ENCODE measurements around the gene DTNA.
A peak's percentile ranks its signal among the peaks of the same experiment; 100 is the strongest.

The DTNA gene

GRCh38 chr18:34795070-34795732 lies 85.1 kb downstream of the DTNA start:
- Histone ChIP-seq H3K27me3 (ENCODE audit: low read depth, low read length) (no peaks in the 10 kb centered on the region), H3K36me3 (ENCODE audit: control insufficient read depth in 1 of 2, insufficient read depth in 2 of 2, low read length in 2 of 2) (no peaks in the 10 kb centered on the region), H3K9me3 (ENCODE audit: control insufficient read depth in 1 of 2, low read length in 2 of 2) (no peaks in the 10 kb centered on the region), H3K4me3 (ENCODE audit: low read depth in 1 of 2, low read length in 2 of 2) (no peak overlapping the region), H3K27ac (ENCODE audit: low read length) (peak overlapping the region; percentile 22), H3K4me1 (ENCODE audit: control insufficient read depth in 1 of 2, insufficient read depth in 2 of 2, low read length in 2 of 2) (peaks cover 0 to 14% of the 10 kb centered on the region in 2 donors)

- Histone ChIP-seq H3K4me3 (ENCODE audit: low read depth in 1 of 2, low read length in 2 of 2) (no peak overlapping the region), H3K4me1 (ENCODE audit: control insufficient read depth in 1 of 2, insufficient read depth in 2 of 2, low read length in 2 of 2) (peaks cover 0 to 14% of the 10 kb centered on the region in 2 donors), H3K36me3 (ENCODE audit: control insufficient read depth in 1 of 2, insufficient read depth in 2 of 2, low read length in 2 of 2) (no peaks in the 10 kb centered on the region), H3K9me3 (ENCODE audit: control insufficient read depth in 1 of 2, low read length in 2 of 2) (no peaks in the 10 kb centered on the region), H3K27me3 (ENCODE audit: low read depth, low read length) (no peaks in the 10 kb centered on the region), H3K27ac (ENCODE audit: low read length) (no peak overlapping the region)
Measured at GRCh38 chr18:34796035-34796657, 86.0 kb downstream of the DTNA start.

GRCh38 chr18:34799291-34799690 lies 89.2 kb downstream of the DTNA start:
- Histone ChIP-seq H3K4me3 (ENCODE audit: low read depth in 1 of 2, low read length in 2 of 2) (no peak overlapping the region), H3K9me3 (ENCODE audit: control insufficient read depth in 1 of 2, low read length in 2 of 2) (no peaks in the 10 kb centered on the region), H3K4me1 (ENCODE audit: control insufficient read depth in 1 of 2, insufficient read depth in 2 of 2, low read length in 2 of 2) (peaks cover 0 to 20% of the 10 kb centered on the region in 2 donors), H3K36me3 (ENCODE audit: control insufficient read depth in 1 of 2, insufficient read depth in 2 of 2, low read length in 2 of 2) (no peaks in the 10 kb centered on the region), H3K27me3 (ENCODE audit: low read depth, low read length) (no peaks in the 10 kb centered on the region), H3K27ac (ENCODE audit: low read length) (no peak overlapping the region)

- Histone ChIP-seq H3K27me3 (ENCODE audit: low read depth, low read length) (no peaks in the 10 kb centered on the region), H3K27ac (ENCODE audit: low read length) (no peak overlapping the region), H3K4me1 (ENCODE audit: control insufficient read depth in 1 of 2, insufficient read depth in 2 of 2, low read length in 2 of 2) (peaks cover 0 to 16% of the 10 kb centered on the region in 2 donors), H3K4me3 (ENCODE audit: low read depth in 1 of 2, low read length in 2 of 2) (no peak overlapping the region), H3K36me3 (ENCODE audit: control insufficient read depth in 1 of 2, insufficient read depth in 2 of 2, low read length in 2 of 2) (no peaks in the 10 kb centered on the region), H3K9me3 (ENCODE audit: control insufficient read depth in 1 of 2, low read length in 2 of 2) (no peaks in the 10 kb centered on the region)
Measured at GRCh38 chr18:34800381-34800780, 90.3 kb downstream of the DTNA start.

- Histone ChIP-seq H3K27ac (ENCODE audit: low read length) (no peak overlapping the region), H3K9me3 (ENCODE audit: control insufficient read depth in 1 of 2, low read length in 2 of 2) (no peaks in the 10 kb centered on the region), H3K4me1 (ENCODE audit: control insufficient read depth in 1 of 2, insufficient read depth in 2 of 2, low read length in 2 of 2) (peaks cover 0 to 15% of the 10 kb centered on the region in 2 donors), H3K27me3 (ENCODE audit: low read depth, low read length) (no peaks in the 10 kb centered on the region), H3K36me3 (ENCODE audit: control insufficient read depth in 1 of 2, insufficient read depth in 2 of 2, low read length in 2 of 2) (no peaks in the 10 kb centered on the region), H3K4me3 (ENCODE audit: low read depth in 1 of 2, low read length in 2 of 2) (no peak overlapping the region)
Measured at GRCh38 chr18:34801774-34802173, 91.7 kb downstream of the DTNA start.

- H3K27me3 ChIP-seq (ENCODE audit: low read depth, low read length) = no peaks in the 10 kb centered on the region
- H3K36me3 ChIP-seq (ENCODE audit: control insufficient read depth in 1 of 2, insufficient read depth in 2 of 2, low read length in 2 of 2) = no peaks in the 10 kb centered on the region
- H3K27ac ChIP-seq (ENCODE audit: low read length) = no peak overlapping the region
- H3K4me3 ChIP-seq (ENCODE audit: low read depth in 1 of 2, low read length in 2 of 2) = no peak overlapping the region
- H3K9me3 ChIP-seq (ENCODE audit: control insufficient read depth in 1 of 2, low read length in 2 of 2) = no peaks in the 10 kb centered on the region
- H3K4me1 ChIP-seq (ENCODE audit: control insufficient read depth in 1 of 2, insufficient read depth in 2 of 2, low read length in 2 of 2) = peaks cover 0 to 24% of the 10 kb centered on the region in 2 donors
Measured at GRCh38 chr18:34802959-34803358, 92.9 kb downstream of the DTNA start.

- H3K9me3 ChIP-seq (ENCODE audit: control insufficient read depth in 1 of 2, low read length in 2 of 2) = no peaks in the 10 kb centered on the region
- H3K27ac ChIP-seq (ENCODE audit: low read length) = no peak overlapping the region
- H3K4me3 ChIP-seq (ENCODE audit: low read depth in 1 of 2, low read length in 2 of 2) = no peak overlapping the region
- H3K4me1 ChIP-seq (ENCODE audit: control insufficient read depth in 1 of 2, insufficient read depth in 2 of 2, low read length in 2 of 2) = peaks cover 0 to 24% of the 10 kb centered on the region in 2 donors
- H3K36me3 ChIP-seq (ENCODE audit: control insufficient read depth in 1 of 2, insufficient read depth in 2 of 2, low read length in 2 of 2) = no peaks in the 10 kb centered on the region
- no peaks in the 10 kb centered on the region for H3K27me3 ChIP-seq (ENCODE audit: low read depth, low read length)
Measured at GRCh38 chr18:34803877-34804400, 93.8 kb downstream of the DTNA start.

GRCh38 chr18:34805103-34805877 lies 95.2 kb downstream of the DTNA start:
- Histone ChIP-seq H3K36me3 (ENCODE audit: control insufficient read depth in 1 of 2, insufficient read depth in 2 of 2, low read length in 2 of 2) (no peaks in the 10 kb centered on the region), H3K9me3 (ENCODE audit: control insufficient read depth in 1 of 2, low read length in 2 of 2) (no peaks in the 10 kb centered on the region), H3K27ac (ENCODE audit: low read length) (no peak overlapping the region), H3K4me1 (ENCODE audit: control insufficient read depth in 1 of 2, insufficient read depth in 2 of 2, low read length in 2 of 2) (peaks cover 0 to 24% of the 10 kb centered on the region in 2 donors), H3K27me3 (ENCODE audit: low read depth, low read length) (no peaks in the 10 kb centered on the region), H3K4me3 (ENCODE audit: low read depth in 1 of 2, low read length in 2 of 2) (no peak overlapping the region)

- H3K27ac ChIP-seq (ENCODE audit: low read length) = no peak overlapping the region
- H3K4me1 ChIP-seq (ENCODE audit: control insufficient read depth in 1 of 2, insufficient read depth in 2 of 2, low read length in 2 of 2) = peaks cover 0 to 24% of the 10 kb centered on the region in 2 donors
- no peaks in the 10 kb centered on the region for H3K27me3 ChIP-seq (ENCODE audit: low read depth, low read length)
- H3K9me3 ChIP-seq (ENCODE audit: control insufficient read depth in 1 of 2, low read length in 2 of 2) = no peaks in the 10 kb centered on the region
- H3K4me3 ChIP-seq (ENCODE audit: low read depth in 1 of 2, low read length in 2 of 2) = no peak overlapping the region
- H3K36me3 ChIP-seq (ENCODE audit: control insufficient read depth in 1 of 2, insufficient read depth in 2 of 2, low read length in 2 of 2) = no peaks in the 10 kb centered on the region
Measured at GRCh38 chr18:34805878-34806351, 95.8 kb downstream of the DTNA start.

GRCh38 chr18:34806527-34806926 lies 96.4 kb downstream of the DTNA start:
- peaks cover 0 to 24% of the 10 kb centered on the region in 2 donors for H3K4me1 ChIP-seq (ENCODE audit: control insufficient read depth in 1 of 2, insufficient read depth in 2 of 2, low read length in 2 of 2)
- H3K9me3 ChIP-seq (ENCODE audit: control insufficient read depth in 1 of 2, low read length in 2 of 2) = no peaks in the 10 kb centered on the region
- no peak overlapping the region for H3K4me3 ChIP-seq (ENCODE audit: low read depth in 1 of 2, low read length in 2 of 2)
- no peaks in the 10 kb centered on the region for H3K27me3 ChIP-seq (ENCODE audit: low read depth, low read length)
- no peak overlapping the region for H3K27ac ChIP-seq (ENCODE audit: low read length)
- no peaks in the 10 kb centered on the region for H3K36me3 ChIP-seq (ENCODE audit: control insufficient read depth in 1 of 2, insufficient read depth in 2 of 2, low read length in 2 of 2)

- peaks cover 3 to 5% of the 10 kb centered on the region in 2 donors for H3K36me3 ChIP-seq (ENCODE audit: control insufficient read depth in 1 of 2, insufficient read depth in 2 of 2, low read length in 2 of 2)
Measured at GRCh38 chr18:34807106-34807796, 97.2 kb downstream of the DTNA start.

More at GRCh38 chr18:34807106-34807796, 97.2 kb downstream of the DTNA start:
- Histone ChIP-seq H3K27ac (ENCODE audit: low read length) (no peak overlapping the region), H3K4me3 (ENCODE audit: low read depth in 1 of 2, low read length in 2 of 2) (no peak overlapping the region), H3K4me1 (ENCODE audit: control insufficient read depth in 1 of 2, insufficient read depth in 2 of 2, low read length in 2 of 2) (peaks cover 0 to 23% of the 10 kb centered on the region in 2 donors), H3K27me3 (ENCODE audit: low read depth, low read length) (no peaks in the 10 kb centered on the region), H3K9me3 (ENCODE audit: control insufficient read depth in 1 of 2, low read length in 2 of 2) (no peaks in the 10 kb centered on the region)
